HepG2 (cell line): Measurements from ENCODE around the gene SLC35D2. TPM values are rescaled to one million over a fixed set of nuclear protein-coding genes. Genes with fewer than 3 reads are reported as not detected.

Source experiments
- BHLHE40 ChIP-seq: IDR thresholded peaks from 2 replicates; pipeline ENCODE4 v1.6.1; 2011; ENCODE audit warnings: low read length, improper control_type of control experiment
- GABPB1 ChIP-seq: IDR thresholded peaks from 2 replicates; pipeline ENCODE4 v1.6.1; 2016; ENCODE audit warnings: mild to moderate bottlenecking, missing genetic modification reagents, moderate library complexity, missing compliant biosample characterization
- GPN1 ChIP-seq: sonication (generic); formaldehyde crosslinking; IDR thresholded peaks from 2 replicates; pipeline ENCODE4 v1.5.1; 2020; ENCODE audit warnings: missing genetic modification reagents, borderline replicate concordance
- HDAC2 ChIP-seq: sonication (generic); formaldehyde crosslinking; IDR thresholded peaks from 2 replicates; pipeline ENCODE4 v1.4.0; 2020; ENCODE audit warnings: missing genetic modification reagents
- NR2F2 ChIP-seq: IDR thresholded peaks from 2 replicates; pipeline ENCODE4 v1.6.1; 2012; ENCODE audit warnings: low read depth, inconsistent platforms, borderline replicate concordance
- SALL1 ChIP-seq: sonication (generic); formaldehyde crosslinking; IDR thresholded peaks from 2 replicates; pipeline ENCODE4 v1.8.0; 2022; ENCODE audit warnings: mild to moderate bottlenecking, missing genetic modification reagents
- XBP1 ChIP-seq: sonication (generic); formaldehyde crosslinking; IDR thresholded peaks from 2 replicates; pipeline ENCODE4 v1.5.0; 2020; ENCODE audit warnings: missing genetic modification reagents
- ZBTB7B ChIP-seq: sonication (generic); formaldehyde crosslinking; IDR thresholded peaks from 2 replicates; pipeline ENCODE4 v1.4.0; 2020; ENCODE audit warnings: missing genetic modification reagents
- ZNF644 ChIP-seq: IDR thresholded peaks from 2 replicates; pipeline ENCODE4 v1.6.1; 2016; ENCODE audit warnings: low read depth
- ZNF720 ChIP-seq: sonication (generic); formaldehyde crosslinking; IDR thresholded peaks from 2 replicates; pipeline ENCODE4 v1.4.0; 2020; ENCODE audit warnings: missing genetic modification reagents
- polyA plus RNA-seq, 8 experiments: library from polyadenylated mRNA; depleted of rRNA in 3 of 8; stranded (reverse) in 7 of 8; unstranded in 1 of 8; fragments of >200 nt; fragmentation: Illumina TruSeq in 4 of 8; extraction: Trizol in 4 of 8; gene quantifications; 2 replicates each; pipeline versions ENCODE4 v1.2.1 to v1.2.3, GENCODE V29; 2011 to 2016; ENCODE audit warnings: low read depth in 4 of 8, missing spikeins in 1 of 8, mixed read lengths in 1 of 8; ENCODE audit not compliant: insufficient read depth in 1 of 8
- total RNA-seq, 5 experiments: library from RNA; depleted of rRNA; stranded (reverse); fragments of >200 nt; fragmentation: Illumina TruSeq; extraction: Trizol; gene quantifications; 2 replicates each; pipeline ENCODE4 v1.2.3, GENCODE V29; 2016; ENCODE audit warnings: low read depth in 1 of 5
- TF ChIP-seq, protein P1 (sequence below): sonication (generic); formaldehyde crosslinking; IDR thresholded peaks from 2 replicates; pipeline ENCODE4 v1.4.0; 2020; ENCODE audit warnings: missing genetic modification reagents, borderline replicate concordance
- TF ChIP-seq, protein P2 (sequence below): sonication (generic); formaldehyde crosslinking; IDR thresholded peaks from 2 replicates; pipeline ENCODE4 v1.4.0; 2020; ENCODE audit warnings: missing genetic modification reagents
- TF ChIP-seq, protein P3 (sequence below): sonication (generic); formaldehyde crosslinking; IDR thresholded peaks from 2 replicates; pipeline ENCODE4 v1.5.1; 2020; ENCODE audit warnings: mild to moderate bottlenecking, missing genetic modification reagents, borderline replicate concordance
- TF ChIP-seq, protein P4 (sequence below): sonication (generic); formaldehyde crosslinking; IDR thresholded peaks from 2 replicates; pipeline ENCODE4 v1.8.1; 2023; ENCODE audit warnings: mild to moderate bottlenecking, missing genetic modification reagents
- TF ChIP-seq, protein P5 (sequence below): sonication (generic); formaldehyde crosslinking; IDR thresholded peaks from 2 replicates; pipeline ENCODE4 v1.4.0; 2020; ENCODE audit warnings: missing genetic modification reagents

SLC35D2 gene
- total and polyA plus RNA-seq, 2 of the 13 experiments (the other 11 are each of a cell fraction or from before 2014, with no cell fraction given): 96.2 to 103 TPM

DNA sequence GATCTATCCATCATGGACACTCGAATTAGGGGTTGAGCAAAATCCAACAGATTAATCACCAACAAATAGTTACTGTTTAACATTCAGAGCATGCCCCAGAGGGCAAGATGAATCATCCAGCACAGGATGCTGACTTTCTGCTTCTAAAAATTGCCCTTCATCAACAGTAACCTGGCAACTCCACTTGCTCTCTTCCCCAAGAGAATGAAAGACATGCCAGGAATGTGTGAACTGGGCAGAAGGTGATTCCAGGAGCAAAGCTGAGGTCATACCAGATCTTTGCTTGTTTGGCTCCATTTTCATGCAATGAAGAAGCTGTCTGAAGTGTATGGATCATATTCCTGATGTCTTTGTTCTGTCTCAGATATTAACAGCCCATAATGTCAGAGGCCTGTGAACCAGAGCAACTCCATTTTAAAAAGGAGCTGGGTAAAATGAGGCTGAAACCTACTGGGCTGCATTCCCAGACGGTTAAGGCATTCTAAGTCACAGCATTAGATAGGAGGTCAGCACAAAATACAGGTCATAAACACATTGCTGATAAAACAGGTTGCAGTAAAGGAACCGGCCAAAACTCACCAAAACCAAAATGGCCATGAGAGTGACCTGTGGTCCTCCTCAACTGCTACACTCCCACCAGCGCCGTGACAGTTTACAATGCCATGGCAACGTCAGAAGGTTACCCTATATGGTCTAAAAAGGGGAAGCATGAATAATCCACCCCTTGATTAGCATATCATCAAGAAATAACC lies 37.1 kb upstream of the SLC35D2 start (continued):
- TF ChIP-seq BHLHE40: no peak
- TF ChIP-seq ZNF644: no peak
- no peak for TF ChIP-seq GPN1 (CRISPR knock-in tag)
- TF ChIP-seq XBP1: no peak
- TF ChIP-seq GABPB1 (CRISPR knock-in tag): peak; percentile 37; the same call in 1 of the 2 replicates
- TF ChIP-seq ZNF720 (CRISPR knock-in tag): no peak
- TF ChIP-seq, protein P1, sequence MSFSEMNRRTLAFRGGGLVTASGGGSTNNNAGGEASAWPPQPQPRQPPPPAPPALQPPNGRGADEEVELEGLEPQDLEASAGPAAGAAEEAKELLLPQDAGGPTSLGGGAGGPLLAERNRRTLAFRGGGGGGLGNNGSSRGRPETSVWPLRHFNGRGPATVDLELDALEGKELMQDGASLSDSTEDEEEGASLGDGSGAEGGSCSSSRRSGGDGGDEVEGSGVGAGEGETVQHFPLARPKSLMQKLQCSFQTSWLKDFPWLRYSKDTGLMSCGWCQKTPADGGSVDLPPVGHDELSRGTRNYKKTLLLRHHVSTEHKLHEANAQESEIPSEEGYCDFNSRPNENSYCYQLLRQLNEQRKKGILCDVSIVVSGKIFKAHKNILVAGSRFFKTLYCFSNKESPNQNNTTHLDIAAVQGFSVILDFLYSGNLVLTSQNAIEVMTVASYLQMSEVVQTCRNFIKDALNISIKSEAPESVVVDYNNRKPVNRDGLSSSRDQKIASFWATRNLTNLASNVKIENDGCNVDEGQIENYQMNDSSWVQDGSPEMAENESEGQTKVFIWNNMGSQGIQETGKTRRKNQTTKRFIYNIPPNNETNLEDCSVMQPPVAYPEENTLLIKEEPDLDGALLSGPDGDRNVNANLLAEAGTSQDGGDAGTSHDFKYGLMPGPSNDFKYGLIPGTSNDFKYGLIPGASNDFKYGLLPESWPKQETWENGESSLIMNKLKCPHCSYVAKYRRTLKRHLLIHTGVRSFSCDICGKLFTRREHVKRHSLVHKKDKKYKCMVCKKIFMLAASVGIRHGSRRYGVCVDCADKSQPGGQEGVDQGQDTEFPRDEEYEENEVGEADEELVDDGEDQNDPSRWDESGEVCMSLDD (CRISPR knock-in tag): no peak
- TF ChIP-seq NR2F2: peak; percentile 80; the same call in 1 of the 2 replicates
- TF ChIP-seq, protein P2, sequence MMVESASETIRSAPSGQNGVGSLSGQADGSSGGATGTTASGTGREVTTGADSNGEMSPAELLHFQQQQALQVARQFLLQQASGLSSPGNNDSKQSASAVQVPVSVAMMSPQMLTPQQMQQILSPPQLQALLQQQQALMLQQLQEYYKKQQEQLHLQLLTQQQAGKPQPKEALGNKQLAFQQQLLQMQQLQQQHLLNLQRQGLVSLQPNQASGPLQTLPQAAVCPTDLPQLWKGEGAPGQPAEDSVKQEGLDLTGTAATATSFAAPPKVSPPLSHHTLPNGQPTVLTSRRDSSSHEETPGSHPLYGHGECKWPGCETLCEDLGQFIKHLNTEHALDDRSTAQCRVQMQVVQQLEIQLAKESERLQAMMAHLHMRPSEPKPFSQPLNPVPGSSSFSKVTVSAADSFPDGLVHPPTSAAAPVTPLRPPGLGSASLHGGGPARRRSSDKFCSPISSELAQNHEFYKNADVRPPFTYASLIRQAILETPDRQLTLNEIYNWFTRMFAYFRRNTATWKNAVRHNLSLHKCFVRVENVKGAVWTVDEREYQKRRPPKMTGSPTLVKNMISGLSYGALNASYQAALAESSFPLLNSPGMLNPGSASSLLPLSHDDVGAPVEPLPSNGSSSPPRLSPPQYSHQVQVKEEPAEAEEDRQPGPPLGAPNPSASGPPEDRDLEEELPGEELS (CRISPR knock-in tag): peak; percentile 89
- 0 out of 2 replicates have a peak, but pooled peaks have one; percentile 30 for TF ChIP-seq ZBTB7B (CRISPR knock-in tag)
- TF ChIP-seq SALL1 (CRISPR knock-in tag): peak; percentile 94
- TF ChIP-seq, protein P3, sequence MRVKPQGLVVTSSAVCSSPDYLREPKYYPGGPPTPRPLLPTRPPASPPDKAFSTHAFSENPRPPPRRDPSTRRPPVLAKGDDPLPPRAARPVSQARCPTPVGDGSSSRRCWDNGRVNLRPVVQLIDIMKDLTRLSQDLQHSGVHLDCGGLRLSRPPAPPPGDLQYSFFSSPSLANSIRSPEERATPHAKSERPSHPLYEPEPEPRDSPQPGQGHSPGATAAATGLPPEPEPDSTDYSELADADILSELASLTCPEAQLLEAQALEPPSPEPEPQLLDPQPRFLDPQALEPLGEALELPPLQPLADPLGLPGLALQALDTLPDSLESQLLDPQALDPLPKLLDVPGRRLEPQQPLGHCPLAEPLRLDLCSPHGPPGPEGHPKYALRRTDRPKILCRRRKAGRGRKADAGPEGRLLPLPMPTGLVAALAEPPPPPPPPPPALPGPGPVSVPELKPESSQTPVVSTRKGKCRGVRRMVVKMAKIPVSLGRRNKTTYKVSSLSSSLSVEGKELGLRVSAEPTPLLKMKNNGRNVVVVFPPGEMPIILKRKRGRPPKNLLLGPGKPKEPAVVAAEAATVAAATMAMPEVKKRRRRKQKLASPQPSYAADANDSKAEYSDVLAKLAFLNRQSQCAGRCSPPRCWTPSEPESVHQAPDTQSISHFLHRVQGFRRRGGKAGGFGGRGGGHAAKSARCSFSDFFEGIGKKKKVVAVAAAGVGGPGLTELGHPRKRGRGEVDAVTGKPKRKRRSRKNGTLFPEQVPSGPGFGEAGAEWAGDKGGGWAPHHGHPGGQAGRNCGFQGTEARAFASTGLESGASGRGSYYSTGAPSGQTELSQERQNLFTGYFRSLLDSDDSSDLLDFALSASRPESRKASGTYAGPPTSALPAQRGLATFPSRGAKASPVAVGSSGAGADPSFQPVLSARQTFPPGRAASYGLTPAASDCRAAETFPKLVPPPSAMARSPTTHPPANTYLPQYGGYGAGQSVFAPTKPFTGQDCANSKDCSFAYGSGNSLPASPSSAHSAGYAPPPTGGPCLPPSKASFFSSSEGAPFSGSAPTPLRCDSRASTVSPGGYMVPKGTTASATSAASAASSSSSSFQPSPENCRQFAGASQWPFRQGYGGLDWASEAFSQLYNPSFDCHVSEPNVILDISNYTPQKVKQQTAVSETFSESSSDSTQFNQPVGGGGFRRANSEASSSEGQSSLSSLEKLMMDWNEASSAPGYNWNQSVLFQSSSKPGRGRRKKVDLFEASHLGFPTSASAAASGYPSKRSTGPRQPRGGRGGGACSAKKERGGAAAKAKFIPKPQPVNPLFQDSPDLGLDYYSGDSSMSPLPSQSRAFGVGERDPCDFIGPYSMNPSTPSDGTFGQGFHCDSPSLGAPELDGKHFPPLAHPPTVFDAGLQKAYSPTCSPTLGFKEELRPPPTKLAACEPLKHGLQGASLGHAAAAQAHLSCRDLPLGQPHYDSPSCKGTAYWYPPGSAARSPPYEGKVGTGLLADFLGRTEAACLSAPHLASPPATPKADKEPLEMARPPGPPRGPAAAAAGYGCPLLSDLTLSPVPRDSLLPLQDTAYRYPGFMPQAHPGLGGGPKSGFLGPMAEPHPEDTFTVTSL (CRISPR knock-in tag): peak; percentile 48; the same call in 1 of the 2 replicates
- TF ChIP-seq HDAC2 (CRISPR knock-in tag): peak; percentile 89
- TF ChIP-seq, protein P4, sequence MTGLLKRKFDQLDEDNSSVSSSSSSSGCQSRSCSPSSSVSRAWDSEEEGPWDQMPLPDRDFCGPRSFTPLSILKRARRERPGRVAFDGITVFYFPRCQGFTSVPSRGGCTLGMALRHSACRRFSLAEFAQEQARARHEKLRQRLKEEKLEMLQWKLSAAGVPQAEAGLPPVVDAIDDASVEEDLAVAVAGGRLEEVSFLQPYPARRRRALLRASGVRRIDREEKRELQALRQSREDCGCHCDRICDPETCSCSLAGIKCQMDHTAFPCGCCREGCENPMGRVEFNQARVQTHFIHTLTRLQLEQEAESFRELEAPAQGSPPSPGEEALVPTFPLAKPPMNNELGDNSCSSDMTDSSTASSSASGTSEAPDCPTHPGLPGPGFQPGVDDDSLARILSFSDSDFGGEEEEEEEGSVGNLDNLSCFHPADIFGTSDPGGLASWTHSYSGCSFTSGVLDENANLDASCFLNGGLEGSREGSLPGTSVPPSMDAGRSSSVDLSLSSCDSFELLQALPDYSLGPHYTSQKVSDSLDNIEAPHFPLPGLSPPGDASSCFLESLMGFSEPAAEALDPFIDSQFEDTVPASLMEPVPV (CRISPR knock-in tag): no peak
- TF ChIP-seq, protein P5, sequence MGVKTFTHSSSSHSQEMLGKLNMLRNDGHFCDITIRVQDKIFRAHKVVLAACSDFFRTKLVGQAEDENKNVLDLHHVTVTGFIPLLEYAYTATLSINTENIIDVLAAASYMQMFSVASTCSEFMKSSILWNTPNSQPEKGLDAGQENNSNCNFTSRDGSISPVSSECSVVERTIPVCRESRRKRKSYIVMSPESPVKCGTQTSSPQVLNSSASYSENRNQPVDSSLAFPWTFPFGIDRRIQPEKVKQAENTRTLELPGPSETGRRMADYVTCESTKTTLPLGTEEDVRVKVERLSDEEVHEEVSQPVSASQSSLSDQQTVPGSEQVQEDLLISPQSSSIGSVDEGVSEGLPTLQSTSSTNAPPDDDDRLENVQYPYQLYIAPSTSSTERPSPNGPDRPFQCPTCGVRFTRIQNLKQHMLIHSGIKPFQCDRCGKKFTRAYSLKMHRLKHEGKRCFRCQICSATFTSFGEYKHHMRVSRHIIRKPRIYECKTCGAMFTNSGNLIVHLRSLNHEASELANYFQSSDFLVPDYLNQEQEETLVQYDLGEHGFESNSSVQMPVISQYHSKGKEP (CRISPR knock-in tag): no peak
